ENCODE measurements around the gene ZNF397.

Gene ZNF397

DNA sequence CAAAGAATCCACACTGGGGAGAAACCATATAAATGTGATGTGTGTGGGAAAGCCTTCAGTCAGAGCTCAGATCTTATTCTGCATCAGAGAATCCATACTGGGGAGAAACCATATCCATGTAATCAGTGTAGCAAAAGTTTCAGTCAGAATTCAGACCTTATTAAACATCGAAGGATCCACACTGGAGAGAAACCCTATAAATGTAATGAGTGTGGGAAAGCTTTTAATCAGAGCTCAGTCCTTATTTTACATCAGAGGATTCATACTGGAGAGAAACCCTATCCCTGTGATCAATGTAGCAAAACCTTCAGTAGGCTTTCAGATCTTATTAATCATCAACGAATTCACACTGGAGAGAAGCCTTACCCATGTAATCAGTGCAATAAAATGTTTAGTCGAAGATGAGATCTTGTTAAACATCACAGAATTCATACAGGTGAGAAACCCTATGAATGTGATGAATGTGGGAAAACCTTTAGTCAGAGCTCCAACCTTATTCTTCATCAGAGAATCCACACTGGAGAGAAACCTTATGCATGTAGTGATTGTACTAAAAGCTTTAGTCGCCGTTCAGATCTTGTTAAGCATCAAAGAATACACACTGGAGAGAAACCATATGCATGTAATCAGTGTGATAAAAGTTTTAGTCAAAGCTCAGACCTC, 65.9 kb downstream of the ZNF397 start:
- DNase-seq, result no peak

All from activated CD4-positive, alpha-beta T cell treated with anti-CD3 and anti-CD28 coated beads, Interleukin-10, Interleukin-2, amounts not matched to agents 100 ng/mL and 50 ng/mL, durations not matched to agents 16 hours and 8 hours (primary cell).